ENCODE results near the gene B9D1.

Gene B9D1

DNA sequence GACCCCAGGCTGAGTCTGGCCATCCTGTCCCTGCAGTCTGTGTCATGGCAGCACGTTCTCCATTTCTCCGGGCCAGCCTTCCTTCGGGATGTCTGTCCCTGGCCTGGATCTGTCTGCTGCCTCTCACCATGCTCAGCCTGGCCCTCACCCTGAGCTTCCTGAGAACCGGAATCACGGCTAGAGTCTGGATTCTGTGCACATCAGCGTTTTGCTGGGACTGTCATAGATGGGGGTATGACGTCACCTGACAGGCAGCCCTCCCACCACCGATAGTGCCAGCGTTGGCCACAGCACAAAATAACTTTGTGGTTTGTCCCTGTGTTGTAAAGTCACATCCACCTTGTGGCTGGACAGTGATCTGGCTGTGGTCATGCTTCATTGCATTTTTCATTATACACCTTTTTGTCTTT, 59.2 kb downstream of the B9D1 start:
- no peak for DNase-seq (ENCODE audit: low read depth)

GRCh38 chr17:19302791-19303331, 59.7 kb downstream of the B9D1 start:
- DNase-seq (ENCODE audit: low read depth) = no peak

GRCh38 chr17:19301973-19302372, 60.5 kb downstream of the B9D1 start:
- DNase-seq (ENCODE audit: low read depth) = no peak

DNA sequence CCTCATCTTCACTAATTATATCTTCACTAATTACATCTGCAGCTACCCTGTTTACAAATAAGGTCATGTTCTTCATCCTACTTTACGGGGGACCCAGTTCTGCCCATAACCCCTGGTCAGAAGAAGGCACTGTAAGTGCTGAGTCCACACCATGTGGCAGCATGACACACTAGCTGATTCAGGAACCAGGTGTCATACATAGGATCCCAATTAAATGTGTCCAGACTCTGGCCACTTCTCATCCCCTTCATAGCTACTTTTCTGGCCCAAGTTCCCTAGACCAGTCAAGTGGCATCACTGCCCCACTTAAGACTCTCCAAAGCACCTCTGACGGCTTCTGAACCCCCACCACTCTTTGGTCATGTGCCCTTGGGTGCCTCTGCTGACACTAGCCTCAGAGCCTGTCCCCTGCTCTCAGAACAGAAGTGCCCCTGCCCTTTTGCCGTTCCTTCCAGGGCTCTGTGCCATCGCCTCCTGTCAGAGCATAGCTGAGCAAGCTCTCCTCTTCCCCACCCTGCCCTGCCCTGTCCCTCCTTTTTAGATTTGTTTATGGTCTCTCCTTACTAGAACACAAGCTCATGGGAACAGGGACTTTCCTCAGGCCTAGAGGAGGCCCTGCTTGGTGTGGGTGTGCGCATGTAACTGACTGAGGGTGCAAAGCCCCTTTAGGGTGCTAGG, 61.1 kb downstream of the B9D1 start:
- DNase-seq (ENCODE audit: low read depth) = no peak

- no peak for DNase-seq (ENCODE audit: low read depth)
Measured at GRCh38 chr17:19299866-19300265, 62.7 kb downstream of the B9D1 start.

DNA sequence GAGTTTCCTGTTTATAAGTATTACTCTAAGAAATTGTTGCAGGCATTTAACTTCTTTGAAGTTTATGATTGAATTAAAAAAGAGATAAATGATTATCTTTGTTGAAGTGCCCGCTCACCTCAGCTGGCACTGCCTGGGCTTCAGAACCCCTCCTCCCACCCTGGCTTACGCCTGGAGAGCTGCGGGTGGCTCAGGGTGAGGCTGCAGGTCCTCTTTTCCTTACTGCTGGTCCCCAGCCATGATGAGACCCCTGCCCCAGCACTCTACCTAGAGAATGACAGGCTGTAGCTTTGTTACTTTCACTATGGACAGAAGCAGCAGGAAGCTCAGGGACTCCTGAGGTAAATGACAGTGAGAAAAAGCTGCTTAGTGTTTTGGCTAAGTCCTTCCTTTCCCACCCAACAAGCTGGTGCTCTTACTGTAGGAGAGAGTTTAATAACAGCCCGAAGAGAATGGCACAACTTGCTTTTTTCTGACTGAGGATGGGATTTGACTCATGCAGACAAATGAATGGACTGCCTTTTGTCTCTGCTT, 63.2 kb downstream of the B9D1 start:
- no peak for DNase-seq (ENCODE audit: low read depth)

DNA sequence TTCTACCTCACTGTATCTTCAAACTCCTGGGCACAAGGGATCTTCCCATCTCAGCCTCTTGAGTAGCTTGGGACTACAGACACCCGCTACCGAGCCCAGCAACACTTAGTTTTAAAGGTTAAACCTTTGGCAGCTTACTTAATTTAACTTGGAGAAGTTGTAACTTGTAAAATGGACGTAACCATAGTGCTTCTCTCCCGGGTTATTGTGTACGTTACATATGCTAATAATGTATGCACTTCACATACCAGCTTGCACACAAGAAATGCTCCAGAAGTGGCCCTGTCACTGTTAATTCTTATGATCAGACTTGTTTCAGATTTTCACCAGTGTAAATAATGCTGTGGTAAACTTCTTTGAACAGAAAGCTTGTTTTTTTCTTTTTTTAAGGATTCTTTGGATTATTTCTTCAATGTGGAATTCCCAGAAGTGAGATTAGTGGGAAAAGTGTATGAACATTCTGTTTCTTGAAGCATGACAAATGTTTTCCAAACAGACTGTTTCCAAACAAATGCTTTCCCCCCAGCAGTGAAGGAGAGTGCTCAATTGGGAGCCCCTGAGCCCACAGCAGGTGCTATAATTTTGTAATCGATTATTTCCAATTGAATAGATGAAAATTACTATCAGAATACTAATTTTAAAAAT, 63.8 kb downstream of the B9D1 start:
- DNase-seq (ENCODE audit: low read depth) = no peak

GRCh38 chr17:19296786-19297778, 65.4 kb downstream of the B9D1 start:
- DNase-seq (ENCODE audit: low read depth) = no peak

DNA sequence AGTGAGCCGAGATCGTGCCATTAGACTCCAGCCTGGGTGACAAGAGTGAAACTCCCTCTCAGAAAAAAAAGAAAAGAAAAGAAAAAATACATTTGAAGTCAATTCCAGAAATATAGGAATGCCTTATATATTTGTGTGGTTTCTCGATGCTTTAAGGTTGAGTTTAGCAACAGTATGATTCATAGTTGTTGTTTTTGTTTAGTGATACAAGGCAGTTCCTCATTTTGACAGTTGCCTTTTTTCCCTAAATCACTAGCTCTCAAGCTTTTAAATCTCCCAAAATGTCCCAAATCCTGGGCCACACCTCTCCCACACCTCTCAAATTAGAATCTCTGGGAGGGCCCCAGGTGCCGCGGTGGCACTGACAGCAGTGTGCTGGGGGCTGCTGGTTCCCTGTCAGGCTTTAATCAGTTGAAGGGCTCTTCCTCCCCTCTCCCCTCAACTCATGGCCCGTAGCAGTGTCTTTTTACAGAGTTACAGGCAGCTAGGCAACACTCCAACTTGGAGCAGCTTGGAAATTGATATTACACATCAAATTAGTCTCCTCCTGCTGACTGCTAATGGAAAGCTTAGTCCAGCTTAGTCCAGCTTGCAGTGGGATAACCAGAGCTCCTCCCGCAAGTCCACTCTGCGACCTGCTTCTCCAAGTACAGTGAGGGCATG, 66.9 kb downstream of the B9D1 start:
- DNase-seq (ENCODE audit: low read depth) = no peak

DNA sequence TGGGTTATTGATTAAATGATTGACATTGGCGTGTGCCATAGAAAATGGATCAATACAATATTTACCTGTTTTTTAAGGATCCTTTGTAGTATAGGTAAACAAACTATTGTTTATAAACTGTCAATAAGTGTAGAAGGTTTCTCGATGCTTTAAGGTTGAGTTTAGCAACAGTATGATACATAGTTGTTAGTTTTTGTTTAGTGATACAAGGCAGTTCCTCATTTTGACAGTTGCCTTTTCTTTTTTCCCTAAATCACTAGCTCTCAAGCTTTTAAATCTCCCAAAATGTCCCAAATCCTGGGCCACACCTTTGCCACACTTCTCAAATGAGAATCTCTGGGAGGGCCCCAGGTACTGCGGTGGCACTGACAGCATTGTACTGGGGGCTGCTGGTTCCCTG, 68.1 kb downstream of the B9D1 start:
- DNase-seq (ENCODE audit: low read depth) = no peak
